ENCODE data around the gene ZC3H7A. TPM values are rescaled to one million over a fixed set of nuclear protein-coding genes. Genes with fewer than 3 reads are reported as not detected.
A peak's percentile ranks its signal among the peaks of the same experiment; 100 is the strongest.

ZC3H7A gene
- total and polyA plus RNA-seq, 2 of the 13 experiments (the other 11 are each of a cell fraction or from before 2014, with no cell fraction given), result 29.2 to 36.8 TPM

DNA sequence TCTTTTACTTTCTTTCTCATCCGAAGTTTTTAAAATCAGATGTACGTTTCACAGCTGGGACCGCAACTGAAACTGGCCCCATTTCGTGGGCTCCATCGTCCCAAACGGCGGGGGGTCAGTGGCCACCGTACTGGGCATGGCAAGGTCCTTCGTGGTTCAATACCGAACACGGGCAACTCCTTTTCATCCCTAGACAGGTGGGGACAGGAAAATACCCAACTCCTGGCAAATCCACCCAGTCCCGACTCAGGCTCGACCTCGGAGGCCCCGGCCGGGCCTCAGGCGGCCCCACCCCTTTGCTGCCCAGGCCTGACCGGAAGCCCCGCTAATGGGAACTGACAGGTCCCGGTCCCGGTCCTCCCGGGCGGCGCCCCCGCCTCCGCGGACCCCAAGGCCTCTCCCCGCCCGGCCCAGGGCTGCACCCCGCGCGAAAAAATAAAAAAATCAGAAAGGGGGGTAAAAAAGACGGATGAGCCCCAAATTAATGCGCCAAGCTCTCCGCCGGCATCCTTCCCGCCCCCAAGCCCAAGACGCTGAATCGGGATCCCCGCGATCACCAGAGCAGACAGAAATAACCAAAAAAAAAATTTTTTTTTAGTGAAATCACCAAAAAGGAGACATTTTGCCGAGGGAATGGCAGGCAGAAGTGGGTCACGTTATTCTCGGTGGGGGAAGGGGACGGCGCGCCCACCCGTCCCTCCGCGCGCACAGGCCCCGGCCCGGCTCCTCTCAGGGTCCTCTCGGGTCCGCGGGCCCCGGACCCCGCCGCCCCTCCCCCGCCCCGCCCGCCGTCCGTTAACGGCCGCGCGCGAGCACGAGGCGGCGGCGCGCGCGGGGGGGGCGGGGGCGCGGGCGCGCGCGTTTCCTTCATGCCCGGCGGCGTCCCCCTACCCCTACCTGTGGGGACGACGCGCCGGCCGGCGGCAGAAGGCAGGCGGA is 562 bp downstream of the ZC3H7A start (continued):
- TF ChIP-seq SKI (IDR thresholded peaks at IDR 0.05; ENCODE audit: partially characterized antibody) (no peak), EEA1 (CRISPR knock-in tag; IDR thresholded peaks at IDR 0.05; ENCODE audit: borderline replicate concordance) (no peak), CBFB (CRISPR knock-in tag; IDR thresholded peaks at IDR 0.05) (no peak), ZNF121 (CRISPR knock-in tag; IDR thresholded peaks at IDR 0.05) (0 out of 2 replicates have a peak, but pooled peaks have one; percentile 38), ZNF629 (CRISPR knock-in tag; conservative IDR thresholded peaks at IDR 0.05) (0 out of 2 replicates have a peak, but pooled peaks have one; percentile 20), KLF6 (CRISPR knock-in tag; IDR thresholded peaks at IDR 0.05) (peak; percentile 73; the same call in 1 of the 2 replicates), ZNF558 (CRISPR knock-in tag; IDR thresholded peaks at IDR 0.05; ENCODE audit: borderline replicate concordance) (peak; percentile 60; the same call in 1 of the 2 replicates), ZNF484 (CRISPR knock-in tag; IDR thresholded peaks at IDR 0.05; ENCODE audit: borderline replicate concordance, low read depth) (no peak), ZNF782 (CRISPR knock-in tag; IDR thresholded peaks at IDR 0.05; ENCODE audit: borderline replicate concordance) (peak; percentile 56; the same call in 1 of the 2 replicates), NAIF1 (CRISPR knock-in tag; IDR thresholded peaks at IDR 0.05; ENCODE audit: borderline replicate concordance) (peak; percentile 62; the same call in 1 of the 2 replicates), KLF9 (CRISPR knock-in tag; IDR thresholded peaks at IDR 0.05; ENCODE audit: low read depth) (peak; percentile 55; the same call in 1 of the 2 replicates), ZNF17 (CRISPR knock-in tag; IDR thresholded peaks at IDR 0.05) (0 out of 2 replicates have a peak, but pooled peaks have one; percentile 44), ZNF703 (CRISPR knock-in tag; IDR thresholded peaks at IDR 0.05; ENCODE audit: borderline replicate concordance) (0 out of 2 replicates have a peak, but pooled peaks have one; percentile 89)
- TF ChIP-seq, protein P1, sequence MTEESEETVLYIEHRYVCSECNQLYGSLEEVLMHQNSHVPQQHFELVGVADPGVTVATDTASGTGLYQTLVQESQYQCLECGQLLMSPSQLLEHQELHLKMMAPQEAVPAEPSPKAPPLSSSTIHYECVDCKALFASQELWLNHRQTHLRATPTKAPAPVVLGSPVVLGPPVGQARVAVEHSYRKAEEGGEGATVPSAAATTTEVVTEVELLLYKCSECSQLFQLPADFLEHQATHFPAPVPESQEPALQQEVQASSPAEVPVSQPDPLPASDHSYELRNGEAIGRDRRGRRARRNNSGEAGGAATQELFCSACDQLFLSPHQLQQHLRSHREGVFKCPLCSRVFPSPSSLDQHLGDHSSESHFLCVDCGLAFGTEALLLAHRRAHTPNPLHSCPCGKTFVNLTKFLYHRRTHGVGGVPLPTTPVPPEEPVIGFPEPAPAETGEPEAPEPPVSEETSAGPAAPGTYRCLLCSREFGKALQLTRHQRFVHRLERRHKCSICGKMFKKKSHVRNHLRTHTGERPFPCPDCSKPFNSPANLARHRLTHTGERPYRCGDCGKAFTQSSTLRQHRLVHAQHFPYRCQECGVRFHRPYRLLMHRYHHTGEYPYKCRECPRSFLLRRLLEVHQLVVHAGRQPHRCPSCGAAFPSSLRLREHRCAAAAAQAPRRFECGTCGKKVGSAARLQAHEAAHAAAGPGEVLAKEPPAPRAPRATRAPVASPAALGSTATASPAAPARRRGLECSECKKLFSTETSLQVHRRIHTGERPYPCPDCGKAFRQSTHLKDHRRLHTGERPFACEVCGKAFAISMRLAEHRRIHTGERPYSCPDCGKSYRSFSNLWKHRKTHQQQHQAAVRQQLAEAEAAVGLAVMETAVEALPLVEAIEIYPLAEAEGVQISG (CRISPR knock-in tag; IDR thresholded peaks at IDR 0.05), result peak; percentile 81
- TF ChIP-seq, protein P2, sequence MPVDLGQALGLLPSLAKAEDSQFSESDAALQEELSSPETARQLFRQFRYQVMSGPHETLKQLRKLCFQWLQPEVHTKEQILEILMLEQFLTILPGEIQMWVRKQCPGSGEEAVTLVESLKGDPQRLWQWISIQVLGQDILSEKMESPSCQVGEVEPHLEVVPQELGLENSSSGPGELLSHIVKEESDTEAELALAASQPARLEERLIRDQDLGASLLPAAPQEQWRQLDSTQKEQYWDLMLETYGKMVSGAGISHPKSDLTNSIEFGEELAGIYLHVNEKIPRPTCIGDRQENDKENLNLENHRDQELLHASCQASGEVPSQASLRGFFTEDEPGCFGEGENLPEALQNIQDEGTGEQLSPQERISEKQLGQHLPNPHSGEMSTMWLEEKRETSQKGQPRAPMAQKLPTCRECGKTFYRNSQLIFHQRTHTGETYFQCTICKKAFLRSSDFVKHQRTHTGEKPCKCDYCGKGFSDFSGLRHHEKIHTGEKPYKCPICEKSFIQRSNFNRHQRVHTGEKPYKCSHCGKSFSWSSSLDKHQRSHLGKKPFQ (CRISPR knock-in tag; IDR thresholded peaks at IDR 0.05; ENCODE audit: insufficient replicate concordance), result peak; percentile 51
- TF ChIP-seq, protein P3, sequence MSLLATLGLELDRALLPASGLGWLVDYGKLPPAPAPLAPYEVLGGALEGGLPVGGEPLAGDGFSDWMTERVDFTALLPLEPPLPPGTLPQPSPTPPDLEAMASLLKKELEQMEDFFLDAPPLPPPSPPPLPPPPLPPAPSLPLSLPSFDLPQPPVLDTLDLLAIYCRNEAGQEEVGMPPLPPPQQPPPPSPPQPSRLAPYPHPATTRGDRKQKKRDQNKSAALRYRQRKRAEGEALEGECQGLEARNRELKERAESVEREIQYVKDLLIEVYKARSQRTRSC (CRISPR knock-in tag; IDR thresholded peaks at IDR 0.05; ENCODE audit: low read depth), result peak; percentile 50; the same call in 1 of the 2 replicates
- TF ChIP-seq, protein P4, sequence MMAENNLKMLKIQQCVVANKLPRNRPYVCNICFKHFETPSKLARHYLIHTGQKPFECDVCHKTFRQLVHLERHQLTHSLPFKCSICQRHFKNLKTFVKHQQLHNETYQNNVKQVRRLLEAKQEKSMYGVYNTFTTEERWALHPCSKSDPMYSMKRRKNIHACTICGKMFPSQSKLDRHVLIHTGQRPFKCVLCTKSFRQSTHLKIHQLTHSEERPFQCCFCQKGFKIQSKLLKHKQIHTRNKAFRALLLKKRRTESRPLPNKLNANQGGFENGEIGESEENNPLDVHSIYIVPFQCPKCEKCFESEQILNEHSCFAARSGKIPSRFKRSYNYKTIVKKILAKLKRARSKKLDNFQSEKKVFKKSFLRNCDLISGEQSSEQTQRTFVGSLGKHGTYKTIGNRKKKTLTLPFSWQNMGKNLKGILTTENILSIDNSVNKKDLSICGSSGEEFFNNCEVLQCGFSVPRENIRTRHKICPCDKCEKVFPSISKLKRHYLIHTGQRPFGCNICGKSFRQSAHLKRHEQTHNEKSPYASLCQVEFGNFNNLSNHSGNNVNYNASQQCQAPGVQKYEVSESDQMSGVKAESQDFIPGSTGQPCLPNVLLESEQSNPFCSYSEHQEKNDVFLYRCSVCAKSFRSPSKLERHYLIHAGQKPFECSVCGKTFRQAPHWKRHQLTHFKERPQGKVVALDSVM (CRISPR knock-in tag; IDR thresholded peaks at IDR 0.05), result peak; percentile 65
- TF ChIP-seq, protein P5, sequence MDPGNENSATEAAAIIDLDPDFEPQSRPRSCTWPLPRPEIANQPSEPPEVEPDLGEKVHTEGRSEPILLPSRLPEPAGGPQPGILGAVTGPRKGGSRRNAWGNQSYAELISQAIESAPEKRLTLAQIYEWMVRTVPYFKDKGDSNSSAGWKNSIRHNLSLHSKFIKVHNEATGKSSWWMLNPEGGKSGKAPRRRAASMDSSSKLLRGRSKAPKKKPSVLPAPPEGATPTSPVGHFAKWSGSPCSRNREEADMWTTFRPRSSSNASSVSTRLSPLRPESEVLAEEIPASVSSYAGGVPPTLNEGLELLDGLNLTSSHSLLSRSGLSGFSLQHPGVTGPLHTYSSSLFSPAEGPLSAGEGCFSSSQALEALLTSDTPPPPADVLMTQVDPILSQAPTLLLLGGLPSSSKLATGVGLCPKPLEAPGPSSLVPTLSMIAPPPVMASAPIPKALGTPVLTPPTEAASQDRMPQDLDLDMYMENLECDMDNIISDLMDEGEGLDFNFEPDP (CRISPR knock-in tag; conservative IDR thresholded peaks at IDR 0.05), result 0 out of 2 replicates have a peak, but pooled peaks have one; percentile 81

Measured in HepG2 (cell line).